Lung (tissue), 12 donors: ENCODE measurements around the gene NCS1. TPM values are rescaled to one million over a fixed set of nuclear protein-coding genes. Genes with fewer than 3 reads are reported as not detected.

ENCODE experiments used
- ATAC-seq: fragments of 200-7000 bp; cut with Tn5 transposase; one replicate; pipeline ENCODE4 v1.9.1; 2020; ENCODE audit warnings: moderate number of reproducible peaks; ENCODE audit not compliant: insufficient read depth, low FRiP score
- DNase-seq, 3 donors: peaks; one replicate each; pipeline ENCODE4 v3.0.0-alpha.2; 2013 to 2017
- H3K27ac ChIP-seq, 2 donors: one replicate each; pipeline ENCODE4 v1.5.1; 2013; ENCODE audit warnings: mild to moderate bottlenecking in 2 of 2, moderate library complexity in 2 of 2, control low read depth in 1 of 2, inconsistent platforms in 1 of 2, low read depth in 1 of 2, low read length in 1 of 2
- H3K27me3 ChIP-seq, 3 donors: one replicate each; pipeline ENCODE4 v1.5.1; 2013; ENCODE audit warnings: low read length in 2 of 3; ENCODE audit not compliant: control insufficient read depth in 3 of 3, insufficient read depth in 3 of 3
- H3K36me3 ChIP-seq, 4 donors: one replicate each; pipeline ENCODE4 v1.5.1; 2013; ENCODE audit warnings: low read length in 4 of 4, mild to moderate bottlenecking in 1 of 4, moderate library complexity in 1 of 4; ENCODE audit not compliant: control insufficient read depth in 4 of 4, insufficient read depth in 4 of 4
- H3K4me1 ChIP-seq, 5 donors: one replicate each; pipeline ENCODE4 v1.5.1; 2013; ENCODE audit warnings: low read length in 5 of 5, mild to moderate bottlenecking in 2 of 5, moderate library complexity in 1 of 5; ENCODE audit not compliant: control insufficient read depth in 5 of 5, insufficient read depth in 5 of 5
- H3K4me3 ChIP-seq: one replicate; pipeline ENCODE4 v1.5.1; 2013; ENCODE audit warnings: mild to moderate bottlenecking, control low read depth, moderate library complexity
- H3K9ac ChIP-seq, 2 donors: one replicate each; pipeline ENCODE4 v1.5.1; 2013; ENCODE audit warnings: low read length in 2 of 2, control low read depth in 1 of 2; ENCODE audit not compliant: insufficient read depth in 1 of 2
- H3K9me3 ChIP-seq, 4 donors: one replicate each; pipeline ENCODE4 v1.5.1; 2013; ENCODE audit warnings: low read length in 3 of 4, mild to moderate bottlenecking in 1 of 4, moderate library complexity in 1 of 4; ENCODE audit not compliant: control insufficient read depth in 4 of 4, insufficient read depth in 3 of 4
- WGBS, 2 donors: extraction: QIAGEN DNeasy Blood & Tissue Kit; methylation state at CpG; one replicate each; pipeline ENCODE4 v1.1.7; 2013; 5-methylcytosine and 5-hydroxymethylcytosine counted together
- polyA plus RNA-seq, 2 donors: library from polyadenylated mRNA; stranded (reverse); fragments of 200-250 nt; gene quantifications; one replicate each; pipeline ENCODE4 v1.2.1, GENCODE V29; 2013
- total RNA-seq, 2 donors: library from RNA; depleted of rRNA in 1 of 2; stranded (reverse); fragments of >200 nt in 1 of 2; gene quantifications; one replicate each; pipeline ENCODE4 v1.2.1, GENCODE V29; 2014 to 2021
- TF ChIP-seq, protein P1 (sequence below): IDR thresholded peaks from 2 replicates; pipeline ENCODE4 v1.5.1; 2012; ENCODE audit warnings: mild to moderate bottlenecking; ENCODE audit errors: control extremely low read depth, extremely low read depth
- donor health status: control.
- donor health status: control.
- donor health status: Bipolar disorder and iron deficiency.
- donor health status: healthy.
- donor health status: DM: yes; HTN: yes; CAD: no.

The NCS1 gene
- total and polyA plus RNA-seq, 4 donors, result 5.8 to 27.5 (median 6.5) TPM

DNA sequence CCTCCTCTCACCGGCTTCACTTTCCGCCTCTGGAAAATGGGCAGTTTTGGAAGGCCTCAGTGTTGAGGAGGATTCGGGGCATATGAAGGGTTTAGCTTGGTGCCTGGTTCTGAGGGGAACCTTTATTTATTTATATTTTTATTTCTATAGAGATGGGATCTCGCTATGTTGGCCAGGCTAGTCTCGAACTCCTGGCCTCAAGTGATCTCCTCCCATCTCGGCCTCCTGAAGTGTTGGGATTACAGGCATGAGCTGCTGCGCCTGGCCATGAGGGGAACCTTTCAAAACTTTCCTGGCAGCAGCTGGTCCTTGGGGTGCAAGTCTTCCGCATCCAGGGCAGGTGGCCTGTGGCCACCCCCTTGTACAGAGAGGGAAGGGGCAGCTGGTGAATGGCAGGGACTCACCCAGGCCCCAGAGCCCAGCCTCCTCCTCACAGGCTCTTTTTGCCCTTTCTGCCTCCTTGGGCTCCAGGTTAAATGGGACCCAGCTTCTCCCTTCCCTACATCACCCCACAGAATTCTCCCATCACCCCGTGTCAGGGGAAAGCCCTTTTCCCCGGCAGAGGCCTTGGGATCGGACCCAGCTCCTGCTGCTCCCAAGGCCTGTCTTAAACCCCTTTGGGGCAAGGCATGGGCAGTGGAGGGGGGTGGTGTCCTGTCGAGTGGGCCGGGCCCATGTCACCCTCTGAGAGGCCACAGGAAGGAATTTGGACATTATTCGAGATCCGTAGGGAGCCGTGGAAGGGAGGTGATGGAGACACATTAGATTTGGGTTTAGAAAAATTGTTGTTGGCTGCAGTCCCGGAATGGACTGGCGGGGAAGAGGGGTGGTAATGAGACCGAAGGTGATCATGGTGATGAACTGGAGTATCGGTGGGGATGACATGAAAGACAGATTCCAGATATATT lies 5.9 kb downstream of the NCS1 start:
- no peak for ATAC-seq
- TF ChIP-seq, protein P1, sequence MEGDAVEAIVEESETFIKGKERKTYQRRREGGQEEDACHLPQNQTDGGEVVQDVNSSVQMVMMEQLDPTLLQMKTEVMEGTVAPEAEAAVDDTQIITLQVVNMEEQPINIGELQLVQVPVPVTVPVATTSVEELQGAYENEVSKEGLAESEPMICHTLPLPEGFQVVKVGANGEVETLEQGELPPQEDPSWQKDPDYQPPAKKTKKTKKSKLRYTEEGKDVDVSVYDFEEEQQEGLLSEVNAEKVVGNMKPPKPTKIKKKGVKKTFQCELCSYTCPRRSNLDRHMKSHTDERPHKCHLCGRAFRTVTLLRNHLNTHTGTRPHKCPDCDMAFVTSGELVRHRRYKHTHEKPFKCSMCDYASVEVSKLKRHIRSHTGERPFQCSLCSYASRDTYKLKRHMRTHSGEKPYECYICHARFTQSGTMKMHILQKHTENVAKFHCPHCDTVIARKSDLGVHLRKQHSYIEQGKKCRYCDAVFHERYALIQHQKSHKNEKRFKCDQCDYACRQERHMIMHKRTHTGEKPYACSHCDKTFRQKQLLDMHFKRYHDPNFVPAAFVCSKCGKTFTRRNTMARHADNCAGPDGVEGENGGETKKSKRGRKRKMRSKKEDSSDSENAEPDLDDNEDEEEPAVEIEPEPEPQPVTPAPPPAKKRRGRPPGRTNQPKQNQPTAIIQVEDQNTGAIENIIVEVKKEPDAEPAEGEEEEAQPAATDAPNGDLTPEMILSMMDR, result no peak
- WGBS, 2 donors, result 77 to 86% methylated on average over 20 of the region's 20 CpGs
- Histone ChIP-seq H3K4me3 (no peak overlapping the region), H3K36me3 (no peaks in the 10 kb centered on the region), H3K9ac (no peak overlapping the region), H3K27ac (no peak overlapping the region), H3K9me3 (no peaks in the 10 kb centered on the region), H3K27me3 (no peaks in the 10 kb centered on the region), H3K4me1 (peaks cover 0 to 30% (median 4%) of the 10 kb centered on the region in 5 donors)
- no peak for DNase-seq

DNA sequence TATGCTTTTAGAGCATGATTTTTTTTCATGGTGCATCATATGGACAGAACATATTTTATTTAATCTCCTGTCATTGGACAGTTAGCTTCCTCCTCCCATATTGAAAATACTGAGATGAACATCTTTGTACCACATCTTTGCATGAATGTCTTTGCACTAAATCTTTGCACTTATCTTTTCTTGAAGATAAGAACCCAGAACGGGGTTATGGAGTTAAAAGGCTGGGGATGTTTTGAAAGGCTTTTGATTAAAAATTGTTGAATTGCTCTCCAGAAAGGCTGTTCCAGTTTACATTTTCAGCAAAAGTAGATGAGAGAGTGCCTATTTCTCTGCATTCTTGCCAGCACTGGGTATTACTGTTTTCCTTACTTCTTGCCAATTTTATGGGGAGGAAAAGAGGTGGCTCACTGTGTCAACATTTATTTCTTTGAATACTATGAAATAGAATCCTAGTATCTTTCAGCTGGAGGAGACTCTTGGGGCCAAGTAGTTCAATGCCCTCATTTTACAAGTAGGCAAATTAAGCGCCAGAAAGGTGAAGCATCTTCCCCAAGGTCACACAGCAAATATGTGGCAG lies 7.2 kb downstream of the NCS1 start:
- Histone ChIP-seq H3K27me3 (no peaks in the 10 kb centered on the region), H3K4me1 (peaks cover 0 to 23% (median 4%) of the 10 kb centered on the region in 5 donors), H3K9me3 (no peaks in the 10 kb centered on the region), H3K9ac (no peak overlapping the region), H3K27ac (no peak overlapping the region), H3K36me3 (no peaks in the 10 kb centered on the region), H3K4me3 (no peak overlapping the region)
- TF ChIP-seq, protein P1, result no peak
- ATAC-seq (no peak), DNase-seq (no peak)
- WGBS, 2 donors, result 82 to 93% methylated on average over 2 of the region's 2 CpGs

DNA sequence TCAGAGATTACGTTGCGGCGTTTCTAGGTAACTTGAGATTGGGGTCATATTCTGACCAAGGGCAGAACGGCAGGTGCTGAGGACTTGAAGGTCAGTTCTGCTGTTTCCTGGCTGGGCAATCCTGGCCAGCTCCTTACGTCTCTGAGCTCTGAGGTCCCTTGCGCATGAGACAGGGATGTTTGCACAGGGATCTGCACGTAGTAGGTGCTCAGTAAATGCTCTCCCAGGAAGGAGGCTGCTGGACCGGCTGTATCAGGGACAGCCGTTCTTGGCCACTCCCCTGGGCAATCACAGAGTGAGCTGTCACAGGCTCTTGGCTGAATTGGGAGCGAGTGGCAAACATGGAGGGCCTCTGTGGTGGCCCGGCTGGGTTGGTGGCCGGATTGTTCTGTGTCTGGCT lies 8.3 kb downstream of the NCS1 start:
- Histone ChIP-seq H3K4me1 (peaks cover 0 to 21% (median 3%) of the 10 kb centered on the region in 5 donors), H3K9me3 (no peaks in the 10 kb centered on the region), H3K4me3 (no peak overlapping the region), H3K36me3 (no peaks in the 10 kb centered on the region), H3K27me3 (no peaks in the 10 kb centered on the region), H3K9ac (no peak overlapping the region), H3K27ac (no peak overlapping the region)
- no peak for DNase-seq
- 91 to 95% methylated on average over 12 of the region's 12 CpGs for WGBS, 2 donors
- no peak for ATAC-seq
- TF ChIP-seq, protein P1, result no peak
